OCI-LY7 (cell line): ENCODE data around the gene MAPK8IP2. TPM values are rescaled to one million over a fixed set of nuclear protein-coding genes. Genes with fewer than 3 reads are reported as not detected.

ENCODE experiments used
- BruUV-seq: library from RNA; stranded (reverse); fragments of 400-500 nt; replicated peaks from 2 replicates; lab custom pipeline; 2021; lab: Mats Ljungman, UMichigan
- CTCF ChIA-PET: fragments of 300-600 bp; sonication (Branson Sonifier 250); formaldehyde crosslinking; loops from one replicate; lab custom pipeline; 2022; ENCODE audit warnings: antibody characterized with exemption; ENCODE audit not compliant: unreplicated experiment; lab: Charles Lee
- POLR2A ChIA-PET: fragments of 300-600 bp; sonication (Branson Sonifier 250); formaldehyde crosslinking; loops from one replicate; lab custom pipeline; 2022; ENCODE audit warnings: antibody characterized with exemption; lab: Charles Lee
- DNase-seq: peaks from one replicate; pipeline ENCODE4 v3.0.0-alpha.2; 2015; ENCODE audit warnings: low spot score
- H2AFZ ChIP-seq: fragments of 200-600 bp; sonication (generic), shearing (Covaris generic); 2 replicates; pipeline ENCODE4 v1.6.1; 2014; ENCODE audit warnings: mild to moderate bottlenecking, antibody characterized with exemption, low read length, moderate library complexity
- H3K27ac ChIP-seq: fragments of 200-600 bp; sonication (generic); 2 replicates; pipeline ENCODE4 v1.5.1; 2014; ENCODE audit warnings: mixed run types, low read depth, mild to moderate bottlenecking, moderate library complexity, low read length, inconsistent platforms; ENCODE audit not compliant: poor library complexity, severe bottlenecking
- H3K36me3 ChIP-seq: fragments of 200-600 bp; sonication (generic); 2 replicates; pipeline ENCODE4 v1.6.1; 2014; ENCODE audit warnings: mild to moderate bottlenecking, antibody characterized with exemption, low read length, moderate library complexity, mixed read lengths; ENCODE audit not compliant: insufficient read depth
- H3K4me1 ChIP-seq: fragments of 200-600 bp; sonication (generic); 2 replicates; pipeline ENCODE4 v1.5.1; 2014; ENCODE audit warnings: mild to moderate bottlenecking, low read length; ENCODE audit not compliant: insufficient read depth, poor library complexity, severe bottlenecking
- H3K4me2 ChIP-seq: fragments of 200-600 bp; sonication (generic); 2 replicates; pipeline ENCODE4 v1.6.1; 2014; ENCODE audit warnings: mild to moderate bottlenecking, low read length
- H3K4me3 ChIP-seq: fragments of 200-600 bp; sonication (generic); 2 replicates; pipeline ENCODE4 v1.5.1; 2014; ENCODE audit warnings: mild to moderate bottlenecking, low read depth, low read length; ENCODE audit not compliant: poor library complexity, severe bottlenecking
- H3K79me2 ChIP-seq: fragments of 200-600 bp; sonication (generic); 2 replicates; pipeline ENCODE4 v1.6.1; 2016; ENCODE audit warnings: low read depth, mild to moderate bottlenecking, low read length, moderate library complexity, mixed read lengths; ENCODE audit not compliant: insufficient read depth
- H3K9me2 ChIP-seq: fragments of 200-600 bp; sonication (generic); 2 replicates; pipeline ENCODE4 v1.6.1; 2016; ENCODE audit warnings: mild to moderate bottlenecking, low read length, mixed read lengths; ENCODE audit not compliant: insufficient read depth
- H3K9me3 ChIP-seq: fragments of 200-600 bp; sonication (generic); 2 replicates; pipeline ENCODE4 v1.6.1; 2014; ENCODE audit warnings: mild to moderate bottlenecking, mixed run types, low read length, mixed read lengths
- H4K20me1 ChIP-seq: fragments of 200-600 bp; sonication (generic); 2 replicates; pipeline ENCODE4 v1.6.1; 2014; ENCODE audit warnings: mild to moderate bottlenecking, antibody characterized with exemption, low read length, moderate library complexity, mixed read lengths; ENCODE audit not compliant: insufficient read depth
- CTCF ChIP-seq: fragments of 200-600 bp; sonication (generic); conservative IDR thresholded peaks from 2 replicates; pipeline ENCODE4 v1.5.1; 2014; ENCODE audit warnings: mild to moderate bottlenecking, antibody characterized with exemption, low read length, moderate library complexity, mixed read lengths
- EZH2phosphoT487 ChIP-seq: fragments of 200-600 bp; sonication (generic); IDR thresholded peaks from 2 replicates; pipeline ENCODE4 v1.6.1; 2018; ENCODE audit warnings: low read depth, borderline replicate concordance, mild to moderate bottlenecking, mixed run types, antibody characterized with exemption, low read length, moderate library complexity, mixed read lengths
- intact Hi-C: fragments of 100-400 bp; cut with micrococcal nuclease; formaldehyde crosslinking; loops from one replicate; pipeline ENCODE4 v1.10.0; 2022; ENCODE audit not compliant: unreplicated experiment
- total RNA-seq, 2 experiments: library from RNA; depleted of rRNA in 1 of 2; stranded (reverse); fragments of >200 nt in 1 of 2; shearing (Covaris generic) in 1 of 2; gene quantifications; 2 replicates each; pipeline ENCODE4 v1.2.3, GENCODE V29; 2014 to 2022

The MAPK8IP2 gene
- total RNA-seq, 2 experiments from 2014 or later: 0.54 to 2.2 TPM

GRCh38 chr22:50599816-50600455 lies 657 bp upstream of the MAPK8IP2 start:
- H4K20me1 ChIP-seq: no peaks in the 10 kb centered on the region
- CTCF ChIA-PET: no interaction called here
- no peaks in the 10 kb centered on the region for H3K9me3 ChIP-seq
- BruUV-seq: no TSS peak
- H3K4me2 ChIP-seq: no peak overlapping the region
- H3K9me2 ChIP-seq: no peaks in the 10 kb centered on the region
- no peak overlapping the region for H2AFZ ChIP-seq
- no peaks in the 10 kb centered on the region for H3K36me3 ChIP-seq
- intact Hi-C loops: no loop called here
- no peak for TF ChIP-seq CTCF
- TF ChIP-seq EZH2phosphoT487: no peak
- H3K4me3 ChIP-seq: no peak overlapping the region
- POLR2A ChIA-PET: no interaction called here
- DNase-seq: no peak
- no peak overlapping the region for H3K27ac ChIP-seq
- no peaks in the 10 kb centered on the region for H3K79me2 ChIP-seq
- H3K4me1 ChIP-seq: no peaks in the 10 kb centered on the region

- Histone ChIP-seq H3K27ac (no peak overlapping the region), H3K36me3 (no peaks in the 10 kb centered on the region), H3K4me2 (no peak overlapping the region), H3K4me1 (no peaks in the 10 kb centered on the region), H4K20me1 (no peaks in the 10 kb centered on the region), H2AFZ (no peak overlapping the region), H3K9me3 (no peaks in the 10 kb centered on the region), H3K9me2 (no peaks in the 10 kb centered on the region), H3K79me2 (no peaks in the 10 kb centered on the region), H3K4me3 (no peak overlapping the region)
- ChIA-PET POLR2A (no interaction called here), CTCF (no interaction called here)
- DNase-seq: no peak
- BruUV-seq: no TSS peak
- TF ChIP-seq CTCF (no peak), EZH2phosphoT487 (no peak)
- intact Hi-C loops: no loop called here
These were observed 525 bp downstream of the MAPK8IP2 start for GRCh38 chr22:50600967-50601668.
